Skeletal muscle tissue (tissue), 4 donors: ENCODE measurements around the gene BMF. TPM values are rescaled to one million over a fixed set of nuclear protein-coding genes. Genes with fewer than 3 reads are reported as not detected.
A peak's percentile ranks its signal among the peaks of the same experiment; 100 is the strongest.

Experiments
- H3K27ac ChIP-seq: one replicate; pipeline ENCODE4 v1.7.0; 2013; ENCODE audit warnings: mild to moderate bottlenecking, low read depth, low read length, inconsistent platforms
- H3K27me3 ChIP-seq, 3 donors: one replicate each; pipeline ENCODE4 v1.7.0; 2013; ENCODE audit warnings: low read length in 3 of 3; ENCODE audit not compliant: control insufficient read depth in 3 of 3, insufficient read depth in 3 of 3
- H3K36me3 ChIP-seq, 3 donors: one replicate each; pipeline ENCODE4 v1.7.0; 2013; ENCODE audit warnings: low read length in 3 of 3; ENCODE audit not compliant: control insufficient read depth in 3 of 3, insufficient read depth in 3 of 3
- H3K4me1 ChIP-seq, 3 donors: one replicate each; pipeline ENCODE4 v1.7.0; 2013; ENCODE audit warnings: low read length in 3 of 3, mild to moderate bottlenecking in 3 of 3; ENCODE audit not compliant: control insufficient read depth in 3 of 3, insufficient read depth in 3 of 3
- H3K4me3 ChIP-seq, 3 donors: one replicate each; pipeline ENCODE4 v1.7.0; 2013; ENCODE audit warnings: low read length in 3 of 3
- H3K9ac ChIP-seq, 3 donors: one replicate each; pipeline ENCODE4 v1.7.0; 2013; ENCODE audit warnings: low read length in 3 of 3, mild to moderate bottlenecking in 3 of 3, moderate library complexity in 2 of 3, low read depth in 1 of 3
- H3K9me3 ChIP-seq, 3 donors: one replicate each; pipeline ENCODE4 v1.7.0; 2013; ENCODE audit warnings: low read length in 3 of 3; ENCODE audit not compliant: control insufficient read depth in 3 of 3
- total RNA-seq: library from RNA; depleted of rRNA; stranded (reverse); fragments of >200 nt; gene quantifications from one replicate; pipeline ENCODE4 v1.2.3, GENCODE V29; 2014
- donor health status: Osteomylitis.

BMF gene
- total RNA-seq, 1 donor from 2014 or later, result 8.4 TPM

DNA sequence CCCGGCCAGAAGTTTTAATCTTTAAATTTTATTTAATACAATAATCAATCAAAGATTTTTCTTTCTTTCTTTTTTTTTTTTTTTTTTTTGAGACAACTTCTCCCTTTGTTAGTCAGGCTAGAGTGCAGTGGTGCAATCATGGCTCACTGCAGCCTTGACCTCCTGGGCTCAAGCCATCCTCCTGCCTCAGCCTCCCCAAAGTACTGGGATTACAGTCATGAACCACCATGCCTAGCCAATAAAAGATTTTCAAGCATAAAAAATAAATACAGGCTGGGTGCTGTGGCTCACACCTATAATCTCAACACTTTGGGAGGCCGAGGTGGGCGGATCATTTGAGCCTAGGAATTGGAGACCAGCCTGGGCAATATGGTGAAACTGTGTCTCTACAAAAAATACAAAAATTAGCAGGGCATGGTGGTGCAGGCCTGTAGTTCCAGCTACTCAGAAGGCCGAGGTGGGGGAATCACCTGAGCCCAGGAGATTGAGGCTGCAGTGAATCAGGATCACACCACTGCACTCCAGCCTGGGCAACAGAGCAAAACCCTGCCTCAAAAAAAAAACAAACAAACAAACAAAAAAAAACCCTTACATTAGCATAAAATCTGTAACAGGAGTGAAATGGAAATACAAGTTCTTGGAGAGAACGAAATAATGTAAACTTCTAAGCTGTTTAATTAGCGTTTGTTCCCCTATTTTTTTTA lies 40.6 kb downstream of the BMF start:
- Histone ChIP-seq H3K4me1 (peaks cover 28 to 39% (median 38%) of the 10 kb centered on the region in 3 donors), H3K4me3 (no peak overlapping the region), H3K27ac (no peak overlapping the region), H3K9me3 (no peaks in the 10 kb centered on the region), H3K9ac (no peak overlapping the region), H3K27me3 (no peaks in the 10 kb centered on the region), H3K36me3 (peaks cover 0 to 2% (median 0%) of the 10 kb centered on the region in 3 donors)

DNA sequence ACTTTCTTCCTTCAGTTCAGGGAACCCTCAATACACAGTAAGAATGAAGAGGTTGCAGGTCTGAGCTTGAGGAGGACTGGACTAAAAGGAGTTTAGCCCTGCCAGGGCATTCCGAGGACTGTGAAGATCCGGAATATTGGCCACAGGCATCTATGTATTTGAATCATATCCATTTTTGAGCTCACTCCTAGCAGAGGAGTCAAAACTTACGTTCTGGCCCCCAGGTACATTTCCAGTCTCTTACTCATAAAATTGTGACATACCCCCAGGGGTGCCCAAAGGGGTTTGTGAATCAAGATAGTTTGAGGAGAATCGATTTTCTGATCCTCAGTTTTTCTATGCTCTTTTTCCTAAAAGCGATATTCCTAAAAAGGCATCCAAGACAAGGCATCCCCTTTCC lies 42.1 kb downstream of the BMF start:
- Histone ChIP-seq H3K27me3 (no peaks in the 10 kb centered on the region), H3K9me3 (no peaks in the 10 kb centered on the region), H3K36me3 (peaks cover 0 to 2% (median 0%) of the 10 kb centered on the region in 3 donors), H3K4me1 (peaks cover 36 to 39% (median 39%) of the 10 kb centered on the region in 3 donors), H3K4me3 (no peak overlapping the region), H3K9ac (no peak overlapping the region), H3K27ac (no peak overlapping the region)

DNA sequence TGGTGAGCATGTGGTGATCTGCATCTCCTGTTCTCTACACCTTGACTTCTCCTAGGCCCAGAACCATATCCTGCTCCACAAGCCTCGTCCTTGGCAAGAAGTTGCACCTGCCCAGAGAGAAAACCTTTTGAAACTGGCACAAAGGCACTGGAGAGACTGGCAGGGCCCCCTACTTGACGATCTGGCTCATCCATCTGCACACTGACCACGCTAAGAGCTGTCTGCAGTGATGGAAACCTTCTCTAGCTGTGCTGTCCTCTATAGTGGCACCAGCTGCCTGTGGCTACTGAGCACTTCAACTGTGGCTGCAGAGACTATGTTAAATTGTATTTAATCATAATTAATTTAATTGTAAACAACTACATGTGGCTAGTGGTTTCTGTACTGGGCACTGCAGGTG lies 43.5 kb downstream of the BMF start:
- Histone ChIP-seq H3K36me3 (peaks cover 0 to 2% (median 0%) of the 10 kb centered on the region in 3 donors), H3K27ac (no peak overlapping the region), H3K27me3 (no peaks in the 10 kb centered on the region), H3K9me3 (no peaks in the 10 kb centered on the region), H3K4me3 (no peak overlapping the region), H3K4me1 (peaks cover 36 to 39% (median 37%) of the 10 kb centered on the region in 3 donors), H3K9ac (no peak overlapping the region)

DNA sequence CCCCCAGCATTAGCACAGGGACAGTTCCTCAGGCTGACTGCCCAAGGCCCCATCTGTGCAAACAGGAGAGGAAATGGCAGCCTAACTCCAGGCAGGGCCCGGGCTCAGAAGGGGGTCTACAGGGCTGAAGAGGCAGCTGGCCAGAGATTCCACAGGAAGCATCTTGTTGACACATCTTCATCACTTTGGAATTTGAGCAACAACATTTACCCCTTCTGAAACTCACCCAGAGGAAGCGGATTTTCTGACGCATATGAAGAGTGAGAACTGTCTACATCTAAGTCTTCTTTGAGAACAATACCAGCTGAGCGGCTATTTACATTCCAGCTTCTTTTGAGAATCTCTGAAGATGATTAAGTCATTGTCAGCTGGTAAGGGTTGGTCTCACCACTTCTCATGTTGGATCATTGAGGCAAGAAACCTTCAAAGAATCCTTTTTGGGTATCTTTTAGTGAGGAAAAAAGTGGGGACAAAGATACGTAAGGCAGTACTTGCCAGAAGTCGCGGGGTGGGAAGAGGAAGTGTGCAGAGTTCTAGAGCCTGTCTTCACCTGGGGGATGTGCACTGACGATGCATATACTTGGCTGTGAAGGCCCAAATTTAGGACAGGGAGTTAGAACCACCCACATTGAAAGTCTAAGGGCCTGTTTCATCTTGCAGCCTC lies 44.3 kb downstream of the BMF start:
- no peak overlapping the region for H3K4me3 ChIP-seq
- peaks cover 0 to 2% (median 0%) of the 10 kb centered on the region in 3 donors for H3K36me3 ChIP-seq
- peak overlapping the region in 1 of 3 donors; percentile 33 for H3K9ac ChIP-seq
- H3K27me3 ChIP-seq, result no peaks in the 10 kb centered on the region
- H3K4me1 ChIP-seq, result peaks cover 29 to 32% (median 30%) of the 10 kb centered on the region in 3 donors
- no peaks in the 10 kb centered on the region for H3K9me3 ChIP-seq
- H3K27ac ChIP-seq, result peak overlapping the region; percentile 74

DNA sequence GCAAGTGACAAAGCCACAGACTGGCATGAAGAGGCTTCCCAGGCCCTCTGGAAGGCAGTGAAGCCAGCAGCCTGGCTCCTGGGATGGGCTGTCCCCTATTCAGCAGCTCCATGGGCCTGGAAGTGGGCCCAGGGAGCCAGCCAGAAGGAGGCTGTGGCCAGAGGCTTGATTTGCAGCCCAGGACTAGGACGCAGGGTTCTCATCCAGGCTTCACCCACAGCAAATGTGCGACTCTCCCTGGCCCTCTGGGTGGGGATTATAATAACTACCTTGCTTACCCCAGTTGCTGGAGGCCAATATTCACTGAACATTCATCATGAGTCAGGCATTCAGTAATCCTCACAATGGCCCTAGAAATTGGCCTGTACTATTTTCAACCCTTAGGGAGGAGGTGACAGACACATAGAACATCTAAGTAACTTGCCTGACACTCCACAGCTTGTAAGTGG lies 45.1 kb downstream of the BMF start:
- Histone ChIP-seq H3K27me3 (no peaks in the 10 kb centered on the region), H3K4me1 (peaks cover 23 to 27% (median 26%) of the 10 kb centered on the region in 3 donors), H3K9ac (peak overlapping the region in 2 of 3 donors; percentile 1 to 28)

DNA sequence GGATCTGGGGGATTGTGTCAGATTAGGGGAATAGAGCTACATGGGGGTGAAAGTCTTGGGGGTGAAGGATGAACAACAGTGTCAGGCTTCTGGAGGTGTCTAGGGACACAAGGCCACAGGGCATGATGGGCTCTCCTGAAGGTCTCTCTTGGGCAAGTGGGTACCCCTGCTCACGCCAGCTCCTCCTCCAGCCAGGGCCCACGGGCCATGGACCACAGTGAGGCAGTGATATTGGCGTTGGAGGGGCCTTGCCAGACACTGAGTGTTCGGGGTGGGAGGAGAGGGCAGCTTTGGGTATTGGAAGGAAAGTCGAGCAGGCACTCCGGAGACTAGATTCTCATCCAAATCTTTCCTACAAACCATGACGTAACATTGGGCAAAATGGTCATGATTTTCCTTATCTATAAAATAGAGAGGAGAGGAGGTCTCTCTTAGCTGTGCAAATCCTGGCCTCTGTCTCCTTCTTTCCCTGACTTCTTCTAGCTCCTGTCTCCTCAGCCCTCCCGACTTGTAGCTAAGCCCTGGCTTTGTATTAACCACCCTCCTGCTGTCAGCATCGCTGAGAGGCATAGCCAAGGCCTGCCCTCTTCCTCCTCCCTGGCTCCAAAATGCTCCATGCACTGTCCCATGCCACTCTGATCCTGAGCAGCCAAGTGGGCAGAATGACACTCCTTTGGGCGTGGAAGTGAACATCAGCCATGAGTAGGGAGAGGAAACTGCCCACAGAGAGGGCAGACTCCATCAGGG lies 45.7 kb downstream of the BMF start:
- Histone ChIP-seq H3K36me3 (peaks cover 0 to 2% (median 0%) of the 10 kb centered on the region in 3 donors), H3K27me3 (no peaks in the 10 kb centered on the region), H3K4me1 (peaks cover 19 to 27% (median 26%) of the 10 kb centered on the region in 3 donors), H3K9ac (peak overlapping the region in 2 of 3 donors; percentile 1 to 28), H3K27ac (peak overlapping the region; percentile 74), H3K4me3 (no peak overlapping the region), H3K9me3 (no peaks in the 10 kb centered on the region)

More for the DNA sequence above, 45.1 kb downstream of the BMF start:
- H3K27ac ChIP-seq, result peak overlapping the region; percentile 74
- no peaks in the 10 kb centered on the region for H3K9me3 ChIP-seq
- peaks cover 0 to 2% (median 0%) of the 10 kb centered on the region in 3 donors for H3K36me3 ChIP-seq
- no peak overlapping the region for H3K4me3 ChIP-seq

DNA sequence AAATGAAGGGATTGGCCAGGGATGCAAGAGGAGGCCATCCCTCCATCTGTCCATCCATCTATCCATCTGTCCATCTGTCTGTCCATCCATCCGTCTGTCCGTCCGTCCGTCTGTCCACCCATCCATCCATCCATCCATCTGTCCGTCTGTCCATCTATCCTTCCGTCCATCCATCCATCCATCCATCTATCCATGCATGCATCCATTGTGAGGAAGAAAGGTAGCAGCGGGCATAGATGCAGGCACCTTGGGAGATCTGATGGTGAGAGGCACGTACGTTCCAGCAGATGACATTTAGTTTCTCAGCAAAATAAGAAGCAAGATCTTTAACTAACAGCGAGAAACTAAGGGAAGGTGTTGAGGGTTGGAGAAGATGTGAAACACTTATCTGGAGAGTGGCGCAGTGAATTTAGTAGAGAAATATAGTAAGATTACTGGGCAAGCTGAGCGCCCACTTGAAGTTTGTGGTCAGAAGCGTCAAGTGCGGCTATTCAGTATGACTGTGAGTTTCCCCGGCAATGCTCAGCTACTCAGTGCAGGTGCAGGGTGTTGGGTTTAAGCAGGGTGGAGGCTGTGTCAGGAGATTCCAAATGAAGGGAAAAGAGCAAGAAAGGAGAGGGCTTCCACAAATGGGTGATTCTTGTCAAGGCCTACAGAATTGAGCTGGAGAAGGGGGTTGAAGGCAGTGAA lies 47.3 kb downstream of the BMF start:
- Histone ChIP-seq H3K36me3 (peaks cover 0 to 2% (median 0%) of the 10 kb centered on the region in 3 donors), H3K4me1 (peaks cover 19 to 29% (median 28%) of the 10 kb centered on the region in 3 donors), H3K27me3 (no peaks in the 10 kb centered on the region), H3K9me3 (no peaks in the 10 kb centered on the region), H3K4me3 (no peak overlapping the region), H3K27ac (no peak overlapping the region), H3K9ac (no peak overlapping the region)

DNA sequence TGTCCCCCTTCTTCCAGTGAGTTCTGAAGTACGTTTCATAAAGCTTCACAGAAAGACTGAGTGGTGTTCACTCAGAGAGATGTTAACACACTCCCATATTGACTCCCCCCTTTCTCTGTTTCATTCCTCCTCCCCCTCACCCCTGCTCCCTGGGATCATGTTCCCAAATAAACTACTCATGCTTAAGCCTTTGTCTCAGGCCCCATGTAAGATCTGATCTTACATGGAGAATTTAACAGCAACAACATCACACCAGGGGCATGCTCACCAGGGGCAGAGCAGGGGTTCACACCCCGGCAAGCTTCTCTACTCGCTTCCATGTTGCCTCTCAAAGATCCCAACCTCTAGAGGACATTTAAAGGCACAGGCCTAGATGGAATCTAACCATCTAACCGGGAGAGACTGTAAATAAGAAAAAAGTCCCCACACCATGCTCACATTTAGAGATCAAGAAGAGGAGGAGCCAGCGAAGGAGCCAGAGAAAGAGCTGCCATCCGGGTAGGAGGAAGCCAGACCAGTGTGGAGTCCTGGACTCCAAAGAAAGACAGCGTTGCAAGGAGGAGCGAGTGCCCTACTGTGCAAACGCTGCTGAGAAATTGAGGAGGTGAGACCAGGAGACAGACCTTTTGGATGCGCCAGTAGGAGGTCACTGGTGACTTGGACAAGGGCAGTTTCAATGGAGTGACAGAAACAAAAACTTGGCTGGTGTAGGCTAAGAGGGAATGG lies 48.3 kb downstream of the BMF start:
- peaks cover 0 to 2% (median 0%) of the 10 kb centered on the region in 3 donors for H3K36me3 ChIP-seq
- peaks cover 28 to 38% (median 34%) of the 10 kb centered on the region in 3 donors for H3K4me1 ChIP-seq
- no peaks in the 10 kb centered on the region for H3K9me3 ChIP-seq
- H3K4me3 ChIP-seq, result no peak overlapping the region
- H3K27me3 ChIP-seq, result no peaks in the 10 kb centered on the region
- no peak overlapping the region for H3K9ac ChIP-seq
- H3K27ac ChIP-seq, result no peak overlapping the region

DNA sequence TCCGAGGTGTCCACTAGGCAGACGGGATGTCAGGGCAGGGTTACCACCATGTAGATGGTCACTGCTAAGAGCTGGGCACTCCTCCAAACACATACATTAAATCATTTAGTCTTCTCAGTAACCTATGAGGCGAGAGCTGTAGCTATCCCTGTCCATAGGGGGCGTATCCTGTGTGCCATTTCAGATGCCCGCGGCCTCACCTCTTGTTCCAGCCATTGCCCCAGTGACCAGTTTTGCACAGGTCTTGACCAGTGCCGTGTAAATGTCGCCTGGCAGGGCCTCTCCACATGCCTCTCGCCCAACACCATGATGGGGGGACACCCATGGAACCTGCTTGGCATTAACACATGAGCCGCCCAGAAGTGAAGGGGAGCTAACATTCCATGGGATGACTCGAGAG lies 48.9 kb downstream of the BMF start:
- Histone ChIP-seq H3K4me1 (peaks cover 31 to 43% (median 36%) of the 10 kb centered on the region in 3 donors), H3K27me3 (no peaks in the 10 kb centered on the region), H3K36me3 (no peaks in the 10 kb centered on the region), H3K27ac (no peak overlapping the region), H3K9ac (no peak overlapping the region), H3K4me3 (no peak overlapping the region), H3K9me3 (no peaks in the 10 kb centered on the region)
